Measurements from ENCODE around the gene LRRC75B.

- TF ChIP-seq CTCF (IDR thresholded peaks at IDR 0.05; ENCODE audit: insufficient read depth, low read depth, low read length) (no peak), EZH2 (IDR thresholded peaks at IDR 0.05; ENCODE audit: insufficient read depth, low read length) (no peak)
Measured at GRCh38 chr22:24595228-24595627, 2.4 kb upstream of the LRRC75B start.

Measured in astrocyte (in vitro differentiated cells and primary cell).